GM18517 (cell line): Measurements from ENCODE around the gene ZCCHC24.

Experiments used
- ATAC-seq: cut with Tn5 transposase; IDR thresholded peaks from one replicate; pipeline ENCODE4 v1.9.1; 2021; ENCODE audit warnings: mild to moderate bottlenecking, moderate library complexity; ENCODE audit not compliant: unreplicated experiment

Gene ZCCHC24

DNA sequence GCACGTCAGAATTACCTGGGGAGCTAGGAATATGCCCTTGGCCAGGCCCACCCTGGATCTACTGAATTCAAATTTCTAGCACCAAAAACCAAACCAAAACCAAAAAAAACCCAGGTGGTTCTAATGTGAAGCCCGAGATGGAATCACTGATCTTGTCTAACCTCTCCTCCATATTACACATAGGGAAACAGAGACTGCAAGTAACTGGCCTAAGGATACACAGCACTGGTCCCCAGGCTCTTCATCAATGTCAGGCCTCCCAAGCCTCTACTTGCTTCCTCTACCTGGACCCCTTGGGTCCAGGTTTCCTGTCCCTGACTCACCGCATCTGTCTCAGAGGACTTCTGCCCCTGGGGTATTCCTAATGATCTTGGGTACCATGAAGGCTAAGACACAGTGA lies 30.7 kb downstream of the ZCCHC24 start:
- no peak for ATAC-seq

DNA sequence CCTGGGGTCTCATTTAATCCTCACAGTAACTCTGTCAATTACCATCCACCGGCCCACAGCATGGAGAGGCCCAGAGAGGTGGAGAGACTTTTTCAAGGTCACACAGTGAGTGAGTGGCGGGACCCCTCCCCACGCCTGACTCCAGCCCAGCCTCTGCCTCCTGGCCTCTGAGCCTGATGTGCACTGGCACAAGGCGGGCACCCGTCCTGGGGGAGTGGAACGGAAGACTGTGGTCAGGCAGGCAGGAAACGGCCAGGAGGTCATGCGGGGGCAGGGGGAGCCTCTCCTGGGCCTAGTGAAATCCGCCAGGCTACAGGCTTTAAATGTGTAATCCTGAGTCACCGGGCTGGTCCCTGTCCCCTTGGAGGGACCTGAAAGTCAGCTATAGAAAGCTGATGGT lies 32.2 kb downstream of the ZCCHC24 start:
- ATAC-seq, result no peak

DNA sequence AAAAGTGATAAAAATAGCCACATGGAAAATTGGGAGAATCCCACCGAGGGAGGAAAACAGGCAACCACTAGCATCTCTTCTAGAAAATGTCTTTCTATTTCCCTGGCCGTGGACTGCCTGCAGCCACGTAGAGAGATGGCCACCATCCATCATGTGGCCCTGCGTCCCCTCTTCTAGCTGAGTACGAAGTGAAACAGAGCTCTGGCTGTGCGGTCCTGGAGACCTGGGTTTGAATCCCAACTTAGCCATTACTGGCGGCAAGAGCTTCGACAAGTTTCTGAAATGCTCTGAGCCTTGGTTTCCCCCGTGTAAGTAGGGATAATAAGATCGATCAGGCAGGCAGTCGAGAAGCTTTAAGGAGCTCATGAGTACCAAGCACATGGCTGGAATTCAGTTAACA lies 32.9 kb downstream of the ZCCHC24 start:
- no peak for ATAC-seq

DNA sequence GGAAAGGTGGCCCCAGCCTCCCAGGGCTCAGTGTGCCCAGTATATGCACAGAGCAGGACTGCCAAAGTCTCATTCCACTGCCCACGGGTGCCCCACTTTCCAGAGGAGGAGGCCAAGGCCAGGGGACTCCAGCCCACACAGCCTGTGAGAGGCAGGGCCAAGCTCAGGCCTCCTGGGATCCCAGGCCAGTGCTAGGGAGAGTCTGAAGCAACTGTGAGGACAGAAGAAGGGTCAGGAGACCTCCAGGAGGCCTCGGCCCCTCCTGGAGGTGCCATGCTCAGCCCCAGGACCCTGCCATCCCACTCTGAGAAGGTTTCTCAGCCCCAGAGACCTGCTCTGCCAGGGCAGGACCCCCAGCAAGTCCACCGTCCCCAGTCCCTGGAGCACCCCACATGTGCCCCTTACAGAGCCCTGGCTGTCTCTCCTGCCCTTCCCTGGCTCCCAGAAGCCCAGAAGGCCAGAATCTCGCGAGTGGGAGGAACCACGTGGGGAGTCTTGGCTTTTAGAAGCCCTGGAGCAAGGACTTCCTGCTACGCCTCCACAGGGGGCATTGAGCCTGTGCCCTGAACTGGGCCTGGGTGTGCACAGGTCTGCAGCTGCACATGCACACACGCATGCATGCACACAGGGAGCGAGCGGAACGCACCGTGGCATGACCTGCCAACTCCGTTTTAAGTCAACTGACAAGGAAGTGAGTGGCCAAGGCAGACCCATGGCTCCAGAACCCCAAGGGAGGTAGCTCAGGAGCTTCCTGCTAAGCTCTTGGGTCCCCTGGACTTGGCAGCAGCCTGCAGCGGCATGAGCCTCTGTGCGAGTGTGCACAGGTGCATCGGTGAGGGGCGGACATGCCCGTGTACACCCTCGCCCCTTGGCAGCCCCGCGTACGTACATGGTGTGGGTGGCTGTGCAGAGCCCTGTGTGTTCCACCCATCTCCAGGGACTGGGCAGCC lies 33.6 kb downstream of the ZCCHC24 start:
- no peak for ATAC-seq

DNA sequence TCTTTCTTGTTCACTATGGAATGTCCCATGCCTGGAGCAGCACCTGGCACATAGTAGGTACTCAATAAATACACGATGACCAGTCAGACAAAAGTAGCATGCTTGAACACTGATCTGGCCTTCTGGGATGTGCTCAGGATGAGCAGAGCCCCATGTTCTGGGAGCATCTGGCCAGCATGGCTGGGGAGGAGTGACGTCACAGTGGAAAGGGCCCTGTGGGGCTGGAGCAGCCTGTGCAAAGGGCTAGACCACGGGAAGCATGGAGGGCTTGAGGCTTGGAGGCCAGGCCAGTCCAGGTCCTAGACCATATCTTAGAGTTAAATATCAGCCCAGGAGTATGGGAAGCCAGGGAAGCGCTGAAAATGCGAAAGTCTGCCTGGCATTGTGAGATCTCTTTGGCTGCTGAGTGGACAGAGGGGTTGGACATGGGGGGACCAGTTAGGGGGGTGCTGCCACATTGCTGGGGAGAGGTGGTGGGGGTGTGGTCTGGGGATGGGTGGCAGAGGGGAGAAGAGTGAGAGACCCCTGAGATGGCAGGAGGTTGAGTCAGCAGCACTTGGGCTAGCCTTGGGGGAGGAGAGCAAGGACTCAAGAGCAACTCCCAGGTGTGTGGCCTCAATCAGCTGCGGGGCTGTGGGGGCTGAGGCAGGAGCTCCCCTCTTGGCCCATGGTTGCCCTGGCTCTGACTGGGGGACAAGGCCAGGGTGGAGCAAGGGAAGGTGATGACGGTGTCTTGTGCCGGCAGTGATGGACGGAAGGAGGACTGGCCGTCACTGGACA lies 34.9 kb downstream of the ZCCHC24 start:
- no peak for ATAC-seq

DNA sequence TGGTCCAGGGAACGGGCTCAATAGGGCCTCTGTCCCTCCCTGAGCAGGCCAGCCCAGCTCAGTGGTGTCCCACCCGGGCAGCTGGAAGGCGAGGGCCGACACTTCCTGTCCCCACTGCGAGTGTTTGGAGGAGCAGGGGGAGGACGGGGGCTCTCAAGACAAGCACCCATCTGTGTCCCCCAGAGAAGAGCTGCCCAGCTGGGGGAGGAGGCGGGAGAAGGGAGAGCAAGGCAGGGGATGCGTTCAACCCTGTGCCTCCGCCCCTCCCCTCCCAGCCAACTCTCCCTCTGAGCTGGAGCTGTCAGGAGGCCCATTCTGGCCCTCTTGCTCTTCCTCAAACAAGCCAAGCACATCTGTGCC lies 35.7 kb downstream of the ZCCHC24 start:
- no peak for ATAC-seq

DNA sequence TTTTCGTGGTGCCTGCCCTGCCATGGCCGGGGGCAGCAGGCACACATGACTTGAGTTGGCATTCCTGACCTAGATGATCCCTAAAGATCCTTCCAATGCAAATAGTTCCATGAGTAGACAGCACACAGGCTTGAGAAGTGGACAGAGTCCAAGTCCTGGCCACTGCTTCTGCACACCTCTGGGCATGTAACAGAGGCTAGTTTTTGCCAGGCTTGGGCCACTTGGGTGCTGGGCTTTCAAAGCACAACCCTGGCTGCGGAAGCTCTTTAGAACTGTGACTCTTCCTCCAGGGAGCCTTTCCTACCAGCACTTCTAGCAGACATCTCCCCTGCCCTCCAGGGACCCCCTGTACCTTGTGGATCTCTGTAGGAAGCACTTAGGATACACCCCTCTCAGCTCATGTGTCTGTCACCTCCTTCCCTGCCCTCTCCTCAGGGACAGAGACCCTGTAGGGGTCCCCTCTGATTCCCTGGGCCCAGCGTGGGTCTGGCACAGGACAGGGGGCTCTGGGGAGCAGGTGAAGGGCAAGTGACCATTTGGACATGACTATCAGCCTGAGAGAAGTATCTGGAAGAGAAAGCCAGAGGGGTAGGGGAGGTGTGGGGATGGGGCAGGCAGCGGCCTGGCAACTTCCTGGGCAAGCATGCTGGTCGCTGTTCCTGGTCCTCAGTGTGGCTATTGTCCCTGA lies 36.2 kb downstream of the ZCCHC24 start:
- no peak for ATAC-seq

DNA sequence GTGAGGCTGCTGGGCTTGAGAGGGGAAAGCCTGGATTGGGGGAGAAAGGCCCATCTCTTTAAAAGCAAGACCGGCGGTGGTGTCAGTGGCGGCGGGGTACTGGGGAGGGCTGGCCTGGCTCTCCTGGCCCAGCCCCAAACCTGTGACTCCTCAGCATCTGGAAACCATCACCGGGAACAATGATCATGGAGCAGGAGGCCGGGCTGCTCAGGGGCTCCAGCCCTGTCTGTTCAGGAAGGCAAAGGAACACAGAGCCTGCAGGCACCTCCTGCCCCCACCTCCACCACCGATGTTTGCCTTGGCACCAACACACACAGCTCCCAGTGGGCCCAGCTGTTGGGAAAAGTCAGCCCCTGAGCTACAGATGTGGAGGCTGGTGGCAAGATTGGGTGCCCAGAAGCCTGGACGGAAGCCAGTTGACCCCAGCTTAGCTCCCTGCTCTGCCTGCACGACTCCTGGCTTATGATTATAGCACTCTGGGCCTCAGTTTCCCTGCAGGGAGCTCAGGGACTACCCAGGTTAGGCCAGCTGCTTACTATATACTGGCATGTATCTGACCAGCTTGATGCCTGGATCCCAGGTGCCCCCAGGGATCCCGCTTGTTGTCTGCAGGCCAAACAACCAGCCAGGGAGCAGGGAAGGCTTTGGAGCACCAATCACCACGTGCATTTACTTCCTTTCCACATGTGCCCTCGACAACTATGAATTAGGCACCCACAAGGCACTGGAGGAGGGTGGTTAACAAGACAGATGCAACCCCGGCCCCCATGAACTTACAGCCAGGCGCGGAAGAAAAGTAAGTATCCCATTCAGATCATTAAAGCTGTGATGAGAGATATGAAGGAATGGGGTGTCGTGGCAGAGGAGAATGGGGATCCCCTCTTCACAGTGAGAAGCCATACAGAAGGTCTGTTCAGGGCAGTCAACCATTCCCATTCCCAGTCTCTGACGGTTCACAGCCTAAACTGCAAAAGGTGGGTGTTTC lies 37.3 kb downstream of the ZCCHC24 start:
- no peak for ATAC-seq

DNA sequence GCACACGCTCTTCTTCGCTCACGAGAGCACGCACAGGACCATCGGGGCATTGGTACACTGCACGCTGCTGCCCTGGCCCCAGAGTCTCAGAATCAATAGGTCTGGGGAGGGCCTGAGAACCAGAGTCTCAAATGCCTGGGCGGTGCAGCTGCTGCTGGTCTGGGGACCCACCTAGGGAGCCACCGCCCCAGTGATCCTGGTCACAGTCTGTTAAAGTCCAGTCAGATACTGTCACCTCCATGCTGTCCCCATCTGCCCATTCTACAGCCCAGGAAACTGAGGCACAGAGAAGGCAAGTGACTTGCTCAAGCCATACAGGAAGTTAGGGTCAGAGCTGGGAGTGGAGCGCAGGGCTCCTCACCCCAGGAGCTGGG lies 38.0 kb downstream of the ZCCHC24 start:
- ATAC-seq, result no peak

DNA sequence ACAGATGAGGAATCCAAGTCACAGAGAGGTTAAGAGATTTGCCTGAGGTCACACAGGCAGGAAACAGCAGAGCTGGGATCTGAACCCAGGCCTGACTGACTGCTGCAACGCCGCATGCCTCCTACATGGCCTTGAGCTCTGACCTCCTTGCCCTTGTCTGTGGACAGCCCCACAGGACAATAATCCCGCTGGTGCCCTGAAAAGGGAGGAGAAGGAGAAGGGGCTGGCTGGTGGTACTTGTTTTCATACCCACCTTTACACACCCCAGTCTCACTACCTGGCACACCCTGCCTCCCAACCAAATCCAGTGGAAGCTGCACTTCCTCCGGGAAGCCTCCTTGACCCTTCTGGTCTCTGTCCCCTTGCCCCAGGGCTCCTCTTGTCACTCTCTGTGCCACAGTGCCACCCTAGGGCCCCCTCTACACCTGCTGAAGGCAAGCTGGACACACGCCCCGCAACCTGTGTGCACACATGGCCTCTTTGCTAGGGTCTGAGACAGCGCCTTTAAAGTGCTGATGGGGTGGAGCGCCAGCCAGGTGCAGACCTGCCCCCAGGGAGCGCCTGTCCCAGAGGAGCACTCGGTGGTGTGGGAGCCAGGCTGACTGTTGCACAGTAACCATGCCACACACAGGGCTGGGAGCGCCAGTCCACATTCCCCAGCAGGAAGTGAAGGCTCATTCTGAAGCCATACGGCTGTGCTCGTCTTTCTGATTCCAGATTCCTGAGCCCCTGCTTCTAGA lies 38.6 kb downstream of the ZCCHC24 start:
- ATAC-seq, result no peak

DNA sequence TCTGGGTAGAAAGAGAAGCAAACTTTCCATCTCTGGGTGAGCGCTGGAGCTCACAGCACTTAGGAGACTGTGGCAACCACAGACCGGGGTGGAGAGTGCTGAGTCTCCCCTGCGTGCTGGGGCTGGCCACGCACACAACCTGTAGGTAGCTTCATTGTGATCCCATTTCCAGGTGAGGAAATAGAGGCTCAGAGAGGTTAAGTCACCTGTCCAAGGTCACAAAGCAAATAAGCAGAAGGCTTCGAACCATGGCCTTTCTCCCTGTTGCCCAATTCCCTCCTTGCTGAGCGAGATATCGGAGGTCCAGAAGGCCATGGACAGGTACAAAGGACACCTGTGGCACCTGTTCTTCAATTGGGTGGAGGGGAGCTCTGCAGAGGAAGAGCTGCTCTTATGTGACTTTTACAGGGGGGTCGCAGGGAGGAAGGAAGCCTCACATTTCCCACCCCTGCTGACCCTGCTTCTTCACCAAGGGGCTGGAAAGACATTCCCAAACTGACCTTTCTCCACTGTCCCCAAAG lies 39.4 kb downstream of the ZCCHC24 start:
- no peak for ATAC-seq

DNA sequence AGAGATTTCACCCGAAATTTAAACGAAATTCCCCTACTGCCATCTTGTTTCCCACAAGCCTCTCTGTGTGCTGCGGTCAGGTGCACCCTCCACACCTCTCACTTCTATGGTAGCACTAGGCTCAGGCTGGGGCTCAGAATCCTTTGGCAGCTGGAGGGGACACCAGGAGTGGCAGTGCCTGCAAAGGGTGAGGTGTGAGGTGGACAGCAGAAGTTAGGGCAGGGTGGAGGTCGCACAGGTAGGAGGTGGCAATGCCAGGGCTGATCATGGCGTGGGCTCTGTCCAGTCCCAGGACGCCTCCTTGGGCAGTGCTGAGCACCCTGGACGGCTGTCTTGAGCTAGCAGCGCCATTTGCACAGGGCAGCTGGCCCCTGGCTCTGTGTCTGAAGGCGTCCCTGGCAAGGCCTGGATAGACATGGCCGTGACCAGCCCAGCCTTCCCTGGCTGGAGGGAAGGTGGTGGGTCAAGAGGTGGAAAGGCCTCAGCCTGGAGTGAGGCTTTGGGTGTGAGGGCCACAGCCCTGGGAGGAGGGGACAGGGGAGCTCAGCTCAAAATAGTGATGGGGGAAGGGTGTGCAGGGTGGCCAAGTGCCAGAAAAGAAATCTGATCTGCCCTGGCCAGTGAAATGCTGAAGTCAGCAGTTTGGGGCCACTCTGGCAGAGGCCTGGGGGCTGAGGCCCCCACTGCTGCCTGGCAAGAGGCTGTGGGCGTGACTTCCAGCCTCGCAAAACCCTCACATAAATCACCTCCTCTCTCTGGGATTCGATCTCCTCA lies 40.0 kb downstream of the ZCCHC24 start:
- ATAC-seq, result no peak

DNA sequence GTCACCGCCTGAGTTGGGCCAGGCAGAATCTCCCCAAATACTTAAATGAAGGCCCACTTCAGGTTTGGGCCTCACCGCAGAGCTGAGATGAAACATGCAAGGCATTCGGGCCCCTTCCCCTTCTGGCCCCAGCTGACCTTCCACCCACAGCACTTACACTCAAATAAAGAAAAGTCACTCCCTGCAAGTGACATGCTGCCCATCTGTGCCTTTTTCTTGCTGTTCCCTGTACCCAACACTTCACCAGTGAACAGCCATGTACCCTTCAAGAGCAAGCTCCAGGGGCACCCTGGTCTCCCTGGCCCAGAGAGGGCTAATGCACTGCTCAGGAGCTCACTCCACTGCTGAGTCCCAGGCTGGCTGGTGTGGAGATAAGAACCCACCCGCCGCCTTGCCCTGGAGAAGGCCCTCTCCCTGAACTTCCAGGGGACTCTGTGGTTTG lies 40.7 kb downstream of the ZCCHC24 start:
- ATAC-seq, result no peak

DNA sequence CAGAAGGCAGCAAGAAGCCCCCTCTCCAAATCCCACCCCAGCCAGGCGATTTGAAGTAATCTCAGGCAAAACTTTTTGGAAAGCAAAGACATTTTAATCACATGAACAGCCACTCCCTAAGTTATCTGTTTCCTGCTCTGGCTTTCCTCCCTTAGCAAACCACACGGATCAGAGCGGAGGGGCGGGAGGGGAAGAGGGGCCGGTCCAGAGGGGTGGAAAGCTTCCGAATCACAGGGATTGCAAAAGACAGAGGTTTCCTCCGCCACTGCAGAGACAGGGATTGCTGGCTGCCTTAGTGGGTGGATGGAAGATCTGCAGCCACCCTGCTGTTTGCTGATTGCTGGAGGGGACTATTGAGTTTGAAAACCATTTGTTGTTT lies 41.2 kb downstream of the ZCCHC24 start:
- no peak for ATAC-seq

DNA sequence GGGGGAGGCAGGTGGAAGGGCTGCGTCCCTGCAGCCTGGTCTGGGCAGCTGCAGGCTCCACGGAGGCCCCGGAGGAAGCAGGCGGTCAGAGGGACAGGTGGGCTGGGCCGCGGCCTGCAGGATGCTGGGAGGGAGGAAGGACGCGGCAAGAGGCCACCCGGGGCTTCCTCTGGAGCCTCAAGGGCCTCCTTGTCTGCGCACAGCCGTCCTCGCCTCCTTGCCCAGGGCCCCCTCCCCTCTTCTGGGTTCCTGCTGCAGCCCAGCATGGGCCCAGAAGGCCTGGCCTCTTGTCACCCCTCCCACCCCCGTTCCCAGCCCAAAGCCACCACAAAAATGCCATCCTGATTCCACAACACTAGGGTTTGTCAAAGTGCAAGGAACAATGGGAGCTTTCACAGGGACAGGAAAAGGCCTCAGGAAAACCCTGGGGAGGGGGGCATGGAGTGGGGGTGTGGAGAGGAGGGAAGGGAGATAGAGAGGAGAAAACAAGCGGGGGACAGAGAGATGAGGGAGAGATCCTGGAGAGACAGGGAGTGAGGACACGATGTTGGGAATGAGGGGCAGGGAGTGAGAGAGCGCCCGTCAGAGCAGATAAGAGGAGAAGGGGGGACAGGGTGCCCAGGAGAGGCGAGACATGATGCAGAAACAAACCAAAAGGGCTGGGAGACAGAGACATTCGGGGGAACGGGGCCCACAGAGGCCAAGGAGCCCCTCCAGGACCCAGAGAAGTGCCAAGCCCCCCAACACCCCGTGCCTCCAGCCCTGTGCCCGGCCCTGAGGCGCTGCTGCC lies 41.8 kb downstream of the ZCCHC24 start:
- ATAC-seq, result no peak

DNA sequence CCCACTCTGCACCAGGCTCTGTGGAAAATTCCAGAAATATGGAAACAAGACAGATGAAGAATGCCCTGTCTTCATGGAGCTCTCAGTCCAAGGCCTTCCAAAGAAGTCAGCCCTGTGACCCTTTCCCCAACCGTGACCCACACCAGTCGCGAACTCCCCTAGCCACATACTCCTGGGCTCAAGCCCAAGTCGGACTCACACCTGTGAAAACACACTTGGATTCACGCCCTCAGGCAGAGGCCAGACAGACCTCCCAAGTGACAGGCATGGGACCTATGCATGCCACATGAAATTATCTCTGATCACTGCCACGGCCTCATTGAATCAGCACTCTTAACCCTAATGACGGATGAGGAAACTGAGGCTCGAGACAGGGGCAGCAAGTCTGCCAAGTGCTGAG lies 42.5 kb downstream of the ZCCHC24 start:
- ATAC-seq, result no peak

DNA sequence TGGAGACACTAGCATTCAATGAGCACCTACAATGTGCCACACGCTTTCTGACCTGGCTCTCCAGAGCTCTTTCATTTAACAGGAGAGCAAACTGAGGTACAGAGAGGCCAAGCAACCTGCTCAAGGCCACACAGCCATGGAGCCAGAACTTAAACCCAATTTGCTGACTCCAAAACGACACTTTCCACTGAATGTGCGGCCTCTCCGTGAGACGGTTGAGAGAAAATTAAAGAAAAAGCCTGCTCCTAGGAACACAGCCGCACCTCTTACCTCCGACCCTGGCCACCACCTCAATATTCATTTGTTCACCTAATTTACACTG lies 42.8 kb downstream of the ZCCHC24 start:
- ATAC-seq, result no peak
